Limb (tissue), 2 donors: ENCODE results near the gene GRAMD1B.
A peak's percentile ranks its signal among the peaks of the same experiment; 100 is the strongest.
"Not testable (repeated sequence)": the region's sequence is repeated elsewhere in the genome, so short reads cannot be mapped to it uniquely, and the experiment has no call there.

ENCODE experiments used
- DNase-seq, 2 donors: peaks; one replicate each; pipeline ENCODE4 v3.0.0-alpha.2; 2016; ENCODE audit errors: extremely low spot score in 2 of 2

Gene GRAMD1B

DNA sequence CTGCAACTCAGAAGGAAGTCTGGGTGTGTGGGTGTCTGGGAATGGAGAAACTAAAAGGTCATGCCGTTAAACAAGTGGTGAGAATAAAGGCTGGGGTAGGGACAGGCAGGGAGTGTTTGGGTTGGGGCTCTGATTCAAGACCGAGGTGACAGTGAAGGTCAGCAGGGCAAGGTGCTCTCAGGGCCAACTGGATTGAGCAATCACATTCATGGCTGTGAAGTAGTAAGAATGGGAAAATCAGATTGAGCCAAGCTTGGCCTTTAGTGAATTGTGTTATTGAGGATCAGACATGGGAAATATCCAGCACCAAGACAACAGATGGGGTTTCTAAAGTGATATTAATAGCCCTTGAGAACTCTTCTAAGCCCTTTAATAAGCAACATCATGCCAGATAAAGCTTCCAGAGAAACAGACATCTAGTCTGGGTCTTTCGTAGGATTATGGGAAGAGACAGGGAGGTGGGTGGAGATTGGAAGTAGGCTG is 200.1 kb downstream of the GRAMD1B start:
- no peak for DNase-seq

DNA sequence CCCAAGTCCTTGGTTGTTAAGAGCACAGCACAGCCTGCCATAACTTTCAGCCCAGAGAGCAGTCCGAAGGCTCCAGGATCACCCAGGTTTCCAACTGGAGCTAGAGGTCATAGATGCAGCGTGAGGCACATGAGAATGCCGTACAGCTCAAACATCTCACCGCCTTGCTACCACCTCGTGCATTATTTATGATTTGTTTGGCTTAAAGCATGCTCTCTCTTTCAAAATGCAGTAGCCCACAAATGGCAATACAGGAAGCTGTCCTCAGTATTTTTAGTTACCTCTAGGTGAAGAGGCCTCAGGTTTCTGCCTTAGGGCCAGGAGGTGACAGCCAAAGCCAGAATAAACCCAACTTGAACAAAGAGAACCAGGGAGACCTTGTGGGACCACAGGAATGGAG is 210.0 kb downstream of the GRAMD1B start:
- DNase-seq: no peak

DNA sequence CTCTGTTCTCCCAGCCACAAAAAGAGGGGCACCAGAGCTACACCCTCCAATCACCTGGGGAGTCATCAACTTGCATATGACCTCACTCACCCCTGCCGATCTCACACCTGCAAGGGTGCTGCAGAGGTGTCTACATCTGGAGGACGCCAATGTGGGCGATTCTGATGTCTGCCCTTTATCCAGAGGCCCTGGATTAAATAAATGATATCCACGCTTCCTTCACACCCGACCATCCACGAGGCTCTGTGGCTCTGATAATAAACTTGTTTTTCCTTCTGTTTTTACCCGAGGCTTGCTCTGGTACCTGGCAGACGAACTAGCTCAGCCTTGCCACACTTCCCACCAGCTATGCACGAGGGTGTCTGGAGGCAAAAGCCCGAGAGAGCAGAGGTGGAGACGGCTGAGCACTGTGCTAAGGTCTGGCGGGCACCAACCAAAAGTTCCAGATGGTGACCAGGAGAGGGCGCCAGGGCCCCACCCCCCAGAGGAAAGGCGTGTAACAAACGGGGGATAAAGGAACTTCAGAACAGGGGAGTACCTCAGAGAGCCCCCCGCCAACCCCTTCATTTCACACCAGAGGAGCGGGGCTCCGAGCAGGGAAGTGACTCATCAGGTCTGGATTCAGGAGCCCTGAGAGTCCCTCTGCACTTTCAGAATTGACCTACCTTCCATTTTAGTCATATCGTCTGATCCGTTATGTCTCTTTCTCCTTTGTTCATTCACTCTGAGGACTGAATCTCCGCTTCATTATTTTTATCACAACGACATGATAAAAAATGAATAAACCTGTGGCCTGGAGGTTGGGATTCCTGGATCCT is 210.8 kb downstream of the GRAMD1B start:
- peak; percentile 26 to 69 for DNase-seq

DNA sequence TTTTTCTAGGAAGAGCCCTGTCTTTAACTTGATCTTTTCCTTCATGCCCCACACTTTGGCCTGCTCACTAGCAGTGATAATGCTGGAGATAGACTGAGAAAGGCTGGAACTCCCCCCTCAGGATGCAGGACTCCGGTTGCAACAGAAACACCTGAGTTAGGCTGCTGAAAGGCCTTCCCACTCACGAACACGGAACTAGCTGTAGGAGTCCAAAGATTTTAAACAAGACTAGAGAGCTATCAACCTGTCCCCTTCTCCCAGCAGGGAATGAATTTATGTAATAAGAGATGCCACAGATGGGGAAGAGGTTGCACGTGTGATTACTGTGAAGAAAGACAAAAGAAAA is 211.4 kb downstream of the GRAMD1B start:
- no peak for DNase-seq

DNA sequence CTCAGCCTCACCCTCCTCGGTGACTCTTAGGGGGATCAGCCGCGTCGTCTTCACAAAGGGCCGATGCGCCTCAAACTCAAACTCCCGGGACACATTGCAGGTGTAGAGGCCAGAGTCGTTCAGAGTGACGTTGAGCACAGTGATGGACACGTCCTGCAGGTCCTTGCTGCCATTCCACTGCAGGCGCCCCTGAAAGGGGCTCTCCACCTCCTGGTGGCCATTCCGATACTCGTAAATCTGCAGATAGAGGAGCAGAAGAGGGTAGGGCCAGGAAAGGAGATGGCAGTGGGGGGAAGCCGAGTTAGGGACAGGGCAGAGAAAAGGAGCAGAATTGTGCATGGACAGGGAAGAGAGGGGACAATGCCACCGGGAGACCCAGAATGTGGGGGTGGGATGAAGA is 212.4 kb downstream of the GRAMD1B start:
- DNase-seq: no peak

DNA sequence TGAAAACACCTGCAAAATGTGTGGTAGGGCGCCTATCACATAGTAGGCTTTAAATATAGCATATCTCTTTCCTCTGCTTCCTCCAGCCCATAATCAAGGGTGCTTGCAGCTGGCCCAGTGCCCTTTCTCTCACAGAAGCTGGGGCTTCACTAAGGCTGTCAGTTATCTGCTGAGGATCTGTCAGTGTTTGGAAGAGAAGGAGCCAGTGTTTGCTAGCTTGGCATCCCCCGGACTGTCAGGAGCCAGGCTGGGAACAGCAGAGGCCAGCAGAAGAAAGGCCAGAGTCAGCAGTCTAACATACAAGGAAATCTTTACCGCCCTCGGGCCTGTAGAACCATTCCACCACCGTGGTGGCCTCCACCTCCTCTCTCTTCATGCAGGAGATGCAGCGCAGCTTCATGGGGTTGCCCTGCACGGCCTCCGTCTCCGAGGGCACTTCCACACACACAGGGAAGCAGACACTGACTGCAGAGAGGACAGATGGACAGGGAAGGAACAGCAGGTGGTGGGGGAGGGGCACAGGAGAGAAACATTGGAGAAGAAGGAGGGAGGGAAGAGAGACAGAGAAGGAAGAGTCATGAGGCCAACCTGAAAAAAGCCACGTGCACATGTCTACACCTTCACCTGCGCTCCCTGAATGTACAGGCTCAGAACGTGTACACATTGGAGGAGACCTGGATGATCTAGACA is 215.4 kb downstream of the GRAMD1B start:
- no peak for DNase-seq

DNA sequence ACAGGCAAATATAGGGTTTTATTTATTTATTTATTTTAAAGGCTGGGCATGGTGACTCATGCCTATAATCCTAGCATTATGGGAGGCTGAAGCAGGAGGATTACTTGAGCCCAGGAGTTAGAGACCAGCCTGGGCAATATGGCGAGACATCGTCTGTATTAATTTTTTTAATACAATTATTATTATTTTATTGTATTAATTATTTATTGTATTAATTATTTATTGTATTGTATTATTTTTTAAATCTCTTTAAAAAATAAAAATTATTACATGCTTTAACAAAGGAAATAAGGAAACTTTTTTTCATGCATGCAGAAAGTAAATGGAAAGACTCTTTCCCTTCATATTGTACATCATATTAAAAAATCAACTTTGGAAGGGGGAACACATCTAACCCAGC is 220.8 kb downstream of the GRAMD1B start:
- no peak for DNase-seq

DNA sequence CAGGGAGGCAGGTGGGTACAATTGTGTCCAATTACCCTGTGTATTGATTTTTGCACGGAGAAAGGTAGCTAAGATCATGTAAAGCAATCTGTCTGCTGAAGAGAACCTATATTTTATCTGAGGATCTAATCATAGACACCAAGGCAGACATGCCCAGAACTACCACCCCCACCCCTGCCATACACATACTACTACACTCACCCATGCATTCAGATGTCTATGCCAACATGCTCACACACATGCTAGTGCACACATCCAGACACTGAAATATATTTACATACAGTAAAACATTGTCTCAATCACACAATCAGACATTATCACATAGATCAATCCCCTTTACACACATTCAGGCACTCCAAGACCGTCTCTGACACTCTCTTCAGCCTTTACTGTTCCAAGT is 222.5 kb downstream of the GRAMD1B start:
- DNase-seq: no peak

DNA sequence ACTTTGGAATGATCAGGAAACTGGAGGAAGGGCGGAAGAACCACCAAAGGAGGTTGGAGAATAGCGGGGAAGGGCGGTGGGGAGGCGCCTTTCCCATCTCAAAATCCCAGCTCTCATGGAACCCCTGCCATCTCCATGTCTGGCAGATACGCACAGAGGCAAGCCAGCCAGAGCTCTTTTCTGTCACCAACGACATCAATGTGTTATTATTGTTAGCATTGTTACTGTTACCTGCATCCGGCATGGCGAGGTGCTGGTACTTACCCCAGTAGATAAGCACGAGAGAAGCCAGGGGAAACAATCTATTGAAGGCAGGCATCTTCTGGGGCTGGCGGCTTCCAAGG is 223.4 kb downstream of the GRAMD1B start:
- DNase-seq: no peak

DNA sequence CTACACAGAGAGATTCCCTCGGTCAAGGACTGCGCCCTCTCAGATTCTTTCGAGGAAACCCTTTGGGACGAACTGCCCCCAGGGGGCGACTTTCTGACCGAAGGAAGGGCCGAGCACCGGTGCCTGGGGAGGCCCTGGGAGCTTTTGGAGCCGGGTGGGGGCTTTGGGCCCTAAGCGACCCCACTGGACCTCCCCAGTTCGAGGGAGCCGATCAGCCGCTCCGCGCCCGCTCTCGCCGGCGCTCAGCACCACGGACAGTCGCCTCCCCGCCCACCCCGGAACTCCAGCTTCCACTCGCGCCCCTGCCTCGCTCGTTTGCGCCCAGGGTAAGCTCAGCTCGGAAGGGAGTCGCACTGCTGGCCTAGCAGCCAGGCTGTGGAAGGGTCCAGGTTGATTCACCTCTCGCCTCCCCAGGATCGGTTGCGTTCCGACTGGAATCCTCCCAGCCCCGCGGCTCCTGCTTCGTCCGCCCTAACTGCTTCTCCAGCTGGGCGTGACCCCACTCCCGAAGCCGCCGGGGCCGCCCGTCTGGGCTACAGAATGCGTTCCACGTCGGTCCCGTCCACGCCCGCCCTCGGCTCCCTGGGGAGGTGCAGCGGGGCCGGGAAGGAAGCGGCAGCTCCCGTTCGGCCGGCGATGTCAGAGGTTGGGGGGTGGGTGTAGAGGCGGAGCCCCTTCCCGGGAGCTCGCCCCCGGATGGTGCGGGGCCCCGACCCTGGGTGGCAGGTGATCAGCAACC is 223.9 kb downstream of the GRAMD1B start:
- peak; percentile 22 to 78 for DNase-seq

DNA sequence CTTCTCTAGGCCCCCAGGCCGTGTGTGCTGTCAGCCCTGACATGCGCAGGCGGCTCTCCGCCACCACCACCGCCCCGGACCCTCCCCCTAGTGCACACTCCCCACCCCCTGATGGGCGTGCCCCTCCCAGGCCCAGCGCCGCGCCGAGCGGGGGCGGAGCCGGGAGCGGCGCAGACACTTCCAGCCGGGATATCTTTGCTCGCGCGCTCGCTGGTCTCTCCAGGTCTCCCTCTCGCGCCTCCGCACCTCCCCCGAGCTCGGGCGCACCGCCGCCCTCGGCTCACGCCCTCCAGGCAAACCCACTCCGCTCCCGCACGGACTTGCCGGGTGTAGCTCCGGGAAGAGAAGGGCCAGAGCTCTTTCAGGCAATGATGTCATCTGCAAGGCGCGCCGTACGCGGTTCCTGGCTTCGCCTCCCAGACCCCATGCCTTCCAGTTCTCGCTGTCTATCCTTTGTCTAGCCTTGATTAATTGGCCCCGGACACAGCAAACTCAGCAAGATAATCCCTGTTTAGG is 224.6 kb downstream of the GRAMD1B start, which contains the start of gene SCN3B:
Gene SCN3B, minus strand, starts transcription at position 59 of the 516 bp plus-strand sequence. CDS start 823 bp downstream, outside the sequence.
- peak; percentile 73 to 92 for DNase-seq

DNA sequence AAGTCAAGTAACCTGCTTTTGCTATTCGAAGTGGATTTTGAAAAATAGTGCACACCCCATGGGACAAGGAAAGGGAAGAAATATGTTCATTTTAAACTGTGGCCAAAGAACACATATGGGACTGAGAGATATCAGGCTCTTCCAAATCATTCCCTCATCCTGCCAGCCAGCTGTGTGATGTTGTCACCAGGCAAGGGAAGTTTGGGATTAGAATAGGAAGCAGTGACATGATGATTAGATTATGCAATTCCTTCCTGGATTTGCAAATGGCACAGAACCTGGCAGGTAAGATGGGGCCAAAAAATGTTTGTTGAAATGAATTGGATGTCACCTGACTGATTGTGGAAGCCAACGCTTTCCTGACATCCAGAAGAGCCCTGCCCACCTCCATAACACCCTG is 229.2 kb downstream of the GRAMD1B start:
- no peak for DNase-seq

DNA sequence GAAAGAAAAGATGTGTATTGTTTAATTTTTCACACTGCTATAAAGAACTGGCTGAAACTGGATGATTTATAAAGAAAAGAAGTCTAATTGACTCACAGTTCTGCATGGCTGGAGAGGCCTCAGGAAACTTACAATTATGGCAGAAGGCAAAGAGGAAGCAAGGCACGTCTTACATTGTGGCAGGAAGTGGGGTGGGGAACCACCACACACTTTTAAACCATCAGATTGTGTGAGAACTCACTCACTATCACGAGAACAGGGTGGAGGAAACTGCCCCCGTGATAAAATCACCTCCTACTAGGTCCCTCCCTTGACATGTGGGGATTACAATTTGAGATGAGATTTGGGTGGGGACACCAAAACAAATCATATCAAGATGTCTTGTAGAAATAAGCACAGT is 229.9 kb downstream of the GRAMD1B start:
- not testable (repeated sequence) for DNase-seq

DNA sequence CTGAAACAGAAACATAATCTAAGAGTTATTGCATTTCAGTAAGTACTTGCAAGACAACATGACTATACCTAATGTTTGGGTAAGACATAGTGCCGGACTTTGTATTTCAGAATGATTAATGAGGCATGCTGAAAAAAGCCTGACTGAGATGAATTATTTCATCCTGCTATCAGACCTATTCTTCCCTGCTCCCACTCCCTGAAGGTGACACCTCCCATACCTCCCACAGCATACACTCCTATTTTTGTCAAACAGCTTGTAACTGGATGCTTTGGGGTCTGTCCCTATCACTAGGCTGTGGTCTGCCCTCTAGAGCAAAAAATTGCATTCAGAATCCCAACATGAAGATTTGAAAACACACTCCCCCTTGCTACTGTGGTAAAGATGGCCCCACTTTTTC is 235.2 kb downstream of the GRAMD1B start:
- DNase-seq: no peak

DNA sequence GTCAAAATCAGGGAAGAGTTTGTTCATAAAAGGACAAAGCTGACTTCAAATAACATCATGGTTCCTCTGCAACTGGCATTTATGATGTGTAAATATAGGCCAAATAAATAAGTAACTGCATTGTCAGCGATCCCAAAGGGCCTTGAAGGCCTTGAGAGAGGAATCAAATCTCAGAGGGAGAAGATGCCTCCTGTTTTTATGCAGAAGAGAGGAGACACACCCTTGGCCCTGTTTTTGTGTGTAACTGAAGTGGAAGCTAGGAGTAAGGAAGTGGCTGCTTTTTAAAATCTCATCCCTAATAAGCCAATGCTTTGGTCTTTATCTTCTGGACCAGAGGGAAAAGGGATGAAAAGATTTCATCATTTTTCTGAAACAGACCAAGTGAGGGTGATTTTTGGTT is 240.0 kb downstream of the GRAMD1B start:
- no peak for DNase-seq

DNA sequence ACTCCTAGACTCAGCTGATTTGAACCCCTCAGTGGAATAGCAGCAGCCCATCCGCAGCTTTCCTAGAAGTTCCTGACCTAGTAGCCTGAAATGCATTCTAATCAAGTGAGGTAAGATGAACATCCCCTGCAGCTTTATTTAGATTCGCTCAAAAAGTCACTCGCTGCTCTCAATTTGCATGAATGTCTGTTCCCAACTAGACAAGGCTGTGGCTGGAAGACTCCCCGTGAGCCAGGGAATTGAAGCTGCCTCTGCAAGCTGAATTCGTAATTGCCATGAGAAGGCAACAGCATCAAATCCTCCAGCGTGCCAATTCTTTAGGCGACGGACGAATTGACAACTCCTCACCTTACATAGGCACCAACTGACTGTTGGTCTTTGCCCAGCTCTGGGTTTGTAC is 241.5 kb downstream of the GRAMD1B start:
- DNase-seq: no peak

DNA sequence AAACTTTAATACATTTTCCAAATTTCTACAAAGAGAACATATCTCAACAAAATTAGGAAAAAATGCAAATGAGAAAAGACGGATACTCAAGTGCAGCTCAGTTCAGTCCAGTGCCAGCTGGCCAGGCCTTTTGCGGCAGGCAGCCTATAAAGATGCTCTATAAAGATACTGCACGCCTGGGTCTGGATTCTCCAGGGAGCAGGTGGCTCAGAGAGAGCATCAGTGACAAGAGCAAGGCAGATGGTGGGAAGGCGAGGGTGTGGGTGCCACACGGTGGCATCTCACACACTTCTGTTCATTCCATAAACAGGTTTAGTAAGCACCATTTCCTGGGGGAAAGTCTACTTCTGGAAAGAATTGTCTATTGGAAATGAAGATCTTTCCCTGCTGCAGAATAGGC is 242.5 kb downstream of the GRAMD1B start:
- DNase-seq: no peak

DNA sequence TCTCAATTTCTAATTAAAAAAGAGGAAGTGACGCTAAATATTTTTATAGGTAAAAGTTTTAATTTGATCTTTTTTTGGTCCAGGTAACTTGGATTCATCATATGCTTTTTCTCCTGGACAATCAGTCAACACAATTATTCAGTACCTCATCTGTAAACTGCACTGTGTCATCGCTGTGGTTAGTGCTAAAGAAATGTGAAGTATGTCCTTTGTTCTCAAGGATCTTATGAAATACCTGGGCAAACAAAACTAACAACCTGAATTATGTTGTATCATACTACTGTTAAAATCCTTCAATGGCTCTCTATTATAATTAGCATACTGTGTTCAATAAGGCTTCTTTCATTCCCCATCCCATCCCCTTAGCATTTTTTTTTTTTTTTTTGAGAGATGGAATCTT is 244.2 kb downstream of the GRAMD1B start:
- no peak for DNase-seq
